ENCODE measurements around the gene LOC101059915.
"Not testable (repeated sequence)": the region's sequence is repeated elsewhere in the genome, so short reads cannot be mapped to it uniquely, and the experiment has no call there.

LOC101059915 gene

DNA sequence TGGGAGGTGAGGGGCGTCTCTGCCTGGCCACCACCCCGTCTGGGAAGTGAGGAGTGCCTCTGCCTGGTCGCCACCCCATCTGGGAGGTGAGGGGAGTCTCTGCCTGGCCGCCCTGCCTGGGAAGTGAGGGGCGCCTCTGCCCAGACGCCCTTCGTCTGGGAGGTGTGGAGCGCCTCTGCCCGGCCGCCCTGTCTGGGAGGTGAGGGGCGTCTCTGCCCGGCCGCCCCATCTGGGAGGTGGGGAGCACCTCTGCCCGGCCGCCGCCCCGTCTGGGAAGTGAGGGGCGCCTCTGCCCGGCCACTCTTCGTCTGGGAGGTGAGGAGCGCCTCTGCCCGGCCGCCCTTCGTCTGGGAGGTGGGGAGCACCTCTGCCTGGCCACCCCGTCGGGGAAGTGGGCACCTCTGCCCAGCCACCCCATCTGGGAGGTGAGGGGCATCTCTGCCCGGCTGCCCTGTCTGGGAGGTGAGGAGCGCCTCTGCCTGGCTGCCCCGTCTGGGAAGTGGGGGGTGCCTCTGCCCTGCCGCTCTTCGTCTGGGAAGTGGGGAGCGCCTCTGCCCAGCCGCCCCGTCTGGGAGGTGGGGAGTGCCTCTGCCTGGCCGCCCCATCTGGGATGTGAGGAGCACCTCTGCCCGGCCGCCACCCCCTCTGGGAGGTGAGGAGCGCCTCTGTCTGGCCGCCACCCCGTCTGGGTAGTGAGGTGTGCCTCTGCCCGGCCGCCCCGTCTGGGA, 8.9 kb downstream of the LOC101059915 start:
- not testable (repeated sequence) for DNase-seq

GRCh38 chrX:71677195-71677594, 9.8 kb downstream of the LOC101059915 start:
- DNase-seq = not testable (repeated sequence)

- no peak for DNase-seq
Measured at GRCh38 chrX:71679575-71680207, 12.3 kb downstream of the LOC101059915 start.

GRCh38 chrX:71696641-71697465, 29.5 kb downstream of the LOC101059915 start:
- not testable (repeated sequence) for DNase-seq

DNA sequence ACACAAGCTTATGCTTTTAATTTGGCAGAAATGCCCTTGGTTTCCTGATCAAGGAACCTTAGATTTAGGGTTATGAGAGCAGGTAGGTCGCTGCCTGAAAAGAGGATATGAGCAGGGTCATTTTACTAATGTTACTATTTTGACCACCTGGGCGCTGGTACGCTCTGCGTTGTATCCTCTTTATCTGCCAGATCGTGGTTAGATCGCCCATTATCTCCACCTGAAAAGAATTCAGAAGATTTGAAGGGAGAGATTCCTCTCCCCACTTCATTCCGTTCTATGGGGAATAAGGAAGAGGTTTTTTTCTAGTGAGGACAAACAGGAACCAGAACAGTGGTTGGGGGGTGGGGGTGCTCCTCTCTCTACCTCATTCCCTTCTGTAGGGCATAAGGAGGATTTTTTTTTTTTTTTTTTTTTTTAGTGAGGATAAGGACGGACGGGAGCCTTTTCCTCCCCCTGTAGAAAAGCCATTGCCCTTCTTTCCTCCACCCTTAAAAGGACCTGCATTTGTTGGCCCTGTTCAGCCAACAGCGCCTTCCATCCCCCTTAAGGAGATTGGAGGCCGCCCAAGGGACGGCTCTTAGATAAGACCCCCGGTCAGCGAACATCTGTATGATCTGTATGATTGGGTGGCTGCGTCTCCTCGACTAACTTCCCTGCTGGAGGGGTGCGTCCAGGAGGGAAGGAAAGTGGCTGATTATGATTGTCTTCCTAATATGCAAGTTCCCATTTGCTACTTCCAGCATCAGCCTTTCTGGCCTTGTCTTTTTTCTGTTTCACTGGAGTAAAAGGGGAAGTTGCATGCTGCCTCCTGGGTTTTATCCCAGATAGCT, 30.3 kb downstream of the LOC101059915 start:
- not testable (repeated sequence) for DNase-seq

DNA sequence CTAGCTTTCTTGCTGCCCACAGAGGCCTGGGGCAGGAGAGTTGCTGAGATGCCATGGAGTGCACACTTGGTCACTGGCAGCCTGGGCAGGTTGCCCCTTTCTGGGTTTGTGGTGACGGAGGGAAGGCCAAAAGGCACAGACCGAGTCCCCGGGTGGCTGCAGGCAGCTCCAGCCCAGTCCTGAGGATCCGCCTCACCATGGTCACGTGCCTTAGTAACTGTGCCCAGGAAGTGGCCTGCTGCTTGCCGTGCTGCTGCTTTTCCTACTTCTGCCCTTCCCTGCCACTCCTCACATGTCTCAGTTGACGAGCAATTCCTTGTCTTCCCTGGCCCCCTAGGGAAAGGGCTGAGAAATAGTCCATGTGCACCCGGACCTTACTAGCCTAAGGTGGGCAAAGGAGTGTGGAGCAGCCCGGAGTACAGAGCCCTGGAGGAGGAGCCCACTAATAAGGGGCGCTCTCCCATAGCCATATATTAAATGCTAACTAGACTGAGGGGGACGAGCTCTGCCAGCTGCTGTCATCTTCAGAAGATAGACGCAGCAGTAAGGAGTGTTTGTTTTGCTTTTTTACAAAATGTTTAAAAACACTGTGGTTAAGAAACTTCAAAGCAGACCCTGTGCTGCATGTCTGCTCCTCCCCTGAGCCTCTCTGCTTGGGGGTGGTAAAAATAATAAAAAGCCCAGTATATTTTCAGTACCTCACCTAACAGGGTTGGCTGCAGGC, 31.1 kb downstream of the LOC101059915 start:
- DNase-seq = not testable (repeated sequence)

DNA sequence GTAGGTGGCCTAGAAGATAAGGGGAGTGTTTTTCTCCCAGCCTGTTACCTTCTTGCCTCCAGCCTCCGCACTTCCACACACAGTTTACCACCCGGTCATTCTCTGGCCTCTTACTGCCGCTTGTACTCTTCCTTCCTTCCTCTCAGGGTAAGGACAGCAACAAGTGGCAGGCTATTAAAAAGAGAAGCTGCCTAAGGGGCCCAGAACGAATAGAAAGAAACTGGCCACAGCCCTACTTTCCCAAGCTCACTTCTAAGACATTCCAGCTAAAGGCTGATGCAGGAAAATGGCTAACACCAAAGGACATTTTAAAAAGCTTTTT, 31.6 kb downstream of the LOC101059915 start:
- DNase-seq = not testable (repeated sequence)

GRCh38 chrX:71702853-71703252, 35.5 kb downstream of the LOC101059915 start:
- not testable (repeated sequence) for DNase-seq

GRCh38 chrX:71714064-71714463, 46.7 kb downstream of the LOC101059915 start:
- DNase-seq = not testable (repeated sequence)

GRCh38 chrX:71715551-71715950, 48.2 kb downstream of the LOC101059915 start:
- DNase-seq = not testable (repeated sequence)

DNA sequence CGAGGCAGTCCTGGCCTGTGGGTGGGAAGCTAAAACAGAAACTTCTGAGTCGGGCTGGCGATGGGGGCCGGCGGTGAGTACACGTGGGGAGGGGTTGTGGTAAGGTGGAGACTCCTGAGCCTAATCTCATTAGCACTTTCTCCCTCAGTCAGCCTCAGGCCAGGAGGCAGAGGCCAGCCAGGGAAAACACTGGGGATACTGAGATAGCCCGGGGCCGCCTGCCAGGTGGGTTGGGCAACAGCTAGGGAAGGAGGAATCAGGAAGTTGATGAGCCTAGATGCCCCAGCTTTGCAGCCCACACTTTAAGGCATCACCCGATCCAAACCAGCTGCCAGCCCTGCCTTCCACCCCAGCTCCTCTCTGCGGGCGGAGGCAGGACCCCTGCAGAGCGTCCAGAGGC, 49.0 kb downstream of the LOC101059915 start:
- not testable (repeated sequence) for DNase-seq

- not testable (repeated sequence) for DNase-seq
Measured at GRCh38 chrX:71718185-71718584, 50.8 kb downstream of the LOC101059915 start, which contains the start of gene CXorf49. CXorf49 (minus strand) TSS chrX:71718285; CDS start chrX:71718151, 134 bp downstream.

DNA sequence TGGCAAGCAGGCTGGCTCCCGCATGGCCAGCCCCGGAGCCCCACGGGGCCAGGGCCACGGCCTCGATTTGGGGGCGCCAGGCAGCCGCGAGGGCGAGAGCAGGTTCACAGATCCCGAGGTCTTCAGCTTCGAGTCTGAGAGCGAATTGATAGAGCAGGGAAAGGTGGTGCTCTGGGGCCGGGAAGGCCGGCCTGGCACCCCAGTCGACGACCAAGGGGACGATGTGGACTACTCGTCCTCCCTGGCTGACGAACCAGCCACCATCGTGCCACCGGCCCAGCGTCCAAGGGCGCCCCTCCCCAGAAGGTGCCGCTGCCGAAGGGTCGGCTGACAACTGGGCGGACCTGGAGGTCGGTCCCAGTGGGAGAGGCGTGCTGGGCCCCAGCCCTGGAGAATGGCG, 51.8 kb downstream of the LOC101059915 start:
- not testable (repeated sequence) for DNase-seq

GRCh38 chrX:71720289-71720886, 53.0 kb downstream of the LOC101059915 start:
- not testable (repeated sequence) for DNase-seq

Data from CD4-positive, alpha-beta T cell treated with Interleukin-17A for 1 hour (primary cell).